Esophagus muscularis mucosa (tissue), 3 donors: Measurements from ENCODE around the gene CHST15.

Experiments
- POLR2A ChIP-seq: fragments of 450-650 bp; IDR thresholded peaks from one replicate; pipeline ENCODE4 v1.6.1; 2017; ENCODE audit warnings: antibody characterized with exemption, moderate library complexity, mild to moderate bottlenecking, low read depth
- POLR2AphosphoS5 ChIP-seq, 2 donors: sonication (generic); formaldehyde crosslinking; IDR thresholded peaks; one replicate each; pipeline ENCODE4 v1.6.1; 2017; ENCODE audit warnings: antibody characterized with exemption in 2 of 2
- TF ChIP-seq, protein P1 (sequence below), 3 experiments: fragments of 200-600 bp in 2 of 3; fragments of 450-650 bp in 1 of 3; sonication (generic) in 2 of 3; IDR thresholded peaks; one replicate each; pipeline ENCODE4 v1.5.1; 2017 to 2019; ENCODE audit warnings: antibody characterized with exemption in 3 of 3, mild to moderate bottlenecking in 2 of 3, moderate library complexity in 1 of 3

DNA sequence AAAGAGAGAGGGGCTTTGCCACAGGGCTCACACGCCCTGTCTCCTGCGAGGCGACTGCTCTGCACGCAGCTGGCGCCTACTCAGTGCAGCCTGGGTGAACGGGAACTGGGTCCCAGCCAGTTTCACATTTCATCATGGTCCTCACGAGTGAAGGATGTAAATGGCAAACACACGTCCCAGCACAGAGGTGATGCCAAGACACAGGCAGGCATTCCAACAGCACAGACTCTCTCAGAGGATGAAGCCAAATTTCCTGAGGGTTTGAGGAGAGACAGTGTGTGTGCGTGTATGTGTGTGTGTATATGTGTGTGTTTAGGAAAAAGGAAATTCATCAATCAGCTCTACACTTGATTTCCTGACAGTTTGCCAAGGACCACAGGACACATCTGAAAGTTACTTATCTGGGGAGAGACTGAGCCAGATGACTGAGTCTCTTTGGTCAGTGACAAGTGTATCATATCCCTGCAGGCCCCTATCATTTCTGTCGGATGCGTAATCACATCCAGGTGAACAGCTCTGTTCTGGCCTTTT, 53.9 kb downstream of the CHST15 start:
- TF ChIP-seq POLR2AphosphoS5 (IDR thresholded peaks at IDR 0.05) (peak in 1 of 2 donors; percentile 27), POLR2A (no peak)
- TF ChIP-seq, protein P1, sequence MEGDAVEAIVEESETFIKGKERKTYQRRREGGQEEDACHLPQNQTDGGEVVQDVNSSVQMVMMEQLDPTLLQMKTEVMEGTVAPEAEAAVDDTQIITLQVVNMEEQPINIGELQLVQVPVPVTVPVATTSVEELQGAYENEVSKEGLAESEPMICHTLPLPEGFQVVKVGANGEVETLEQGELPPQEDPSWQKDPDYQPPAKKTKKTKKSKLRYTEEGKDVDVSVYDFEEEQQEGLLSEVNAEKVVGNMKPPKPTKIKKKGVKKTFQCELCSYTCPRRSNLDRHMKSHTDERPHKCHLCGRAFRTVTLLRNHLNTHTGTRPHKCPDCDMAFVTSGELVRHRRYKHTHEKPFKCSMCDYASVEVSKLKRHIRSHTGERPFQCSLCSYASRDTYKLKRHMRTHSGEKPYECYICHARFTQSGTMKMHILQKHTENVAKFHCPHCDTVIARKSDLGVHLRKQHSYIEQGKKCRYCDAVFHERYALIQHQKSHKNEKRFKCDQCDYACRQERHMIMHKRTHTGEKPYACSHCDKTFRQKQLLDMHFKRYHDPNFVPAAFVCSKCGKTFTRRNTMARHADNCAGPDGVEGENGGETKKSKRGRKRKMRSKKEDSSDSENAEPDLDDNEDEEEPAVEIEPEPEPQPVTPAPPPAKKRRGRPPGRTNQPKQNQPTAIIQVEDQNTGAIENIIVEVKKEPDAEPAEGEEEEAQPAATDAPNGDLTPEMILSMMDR (IDR thresholded peaks at IDR 0.05) = no peak
